ENCODE results near the gene MYH4. TPM values are rescaled to one million over a fixed set of nuclear protein-coding genes. Genes with fewer than 3 reads are reported as not detected.

MYH4 gene
- total RNA-seq, 1 donor from 2014 or later, result not detected

- TF ChIP-seq CTCF (IDR thresholded peaks at IDR 0.05; ENCODE audit: insufficient read depth, low read length, poor library complexity, severe bottlenecking), result no peak
- H3K27me3 ChIP-seq (ENCODE audit: control insufficient read depth, insufficient read depth, low read length), result no peaks in the 10 kb centered on the region
- no peak overlapping the region for H3K4me3 ChIP-seq (ENCODE audit: low read depth, low read length)
- DNase-seq (ENCODE audit: low read depth), result no peak
- no peaks in the 10 kb centered on the region for H3K36me3 ChIP-seq (ENCODE audit: control insufficient read depth, insufficient read depth, low read length)
Observed at GRCh38 chr17:10471858-10472257, 2.5 kb upstream of the MYH4 start.

GRCh38 chr17:10463402-10463801, 6.0 kb downstream of the MYH4 start:
- Histone ChIP-seq H3K27me3 (ENCODE audit: control insufficient read depth, insufficient read depth, low read length) (no peaks in the 10 kb centered on the region), H3K4me3 (ENCODE audit: low read depth, low read length) (no peak overlapping the region), H3K36me3 (ENCODE audit: control insufficient read depth, insufficient read depth, low read length) (no peaks in the 10 kb centered on the region)
- DNase-seq (ENCODE audit: low read depth), result no peak
- TF ChIP-seq CTCF (IDR thresholded peaks at IDR 0.05; ENCODE audit: insufficient read depth, low read length, poor library complexity, severe bottlenecking), result no peak

- TF ChIP-seq CTCF (IDR thresholded peaks at IDR 0.05; ENCODE audit: insufficient read depth, low read length, poor library complexity, severe bottlenecking), result no peak
- no peaks in the 10 kb centered on the region for H3K36me3 ChIP-seq (ENCODE audit: control insufficient read depth, insufficient read depth, low read length)
- DNase-seq (ENCODE audit: low read depth), result no peak
- no peaks in the 10 kb centered on the region for H3K27me3 ChIP-seq (ENCODE audit: control insufficient read depth, insufficient read depth, low read length)
- H3K4me3 ChIP-seq (ENCODE audit: low read depth, low read length), result no peak overlapping the region
Observed at GRCh38 chr17:10460062-10460461, 9.3 kb downstream of the MYH4 start.

- no peaks in the 10 kb centered on the region for H3K27me3 ChIP-seq (ENCODE audit: control insufficient read depth, insufficient read depth, low read length)
- TF ChIP-seq CTCF (IDR thresholded peaks at IDR 0.05; ENCODE audit: insufficient read depth, low read length, poor library complexity, severe bottlenecking), result no peak
- H3K36me3 ChIP-seq (ENCODE audit: control insufficient read depth, insufficient read depth, low read length), result no peaks in the 10 kb centered on the region
- H3K4me3 ChIP-seq (ENCODE audit: low read depth, low read length), result no peak overlapping the region
- no peak for DNase-seq (ENCODE audit: low read depth)
Observed at GRCh38 chr17:10458701-10459100, 10.7 kb downstream of the MYH4 start.

- no peaks in the 10 kb centered on the region for H3K36me3 ChIP-seq (ENCODE audit: control insufficient read depth, insufficient read depth, low read length)
- no peaks in the 10 kb centered on the region for H3K27me3 ChIP-seq (ENCODE audit: control insufficient read depth, insufficient read depth, low read length)
- no peak overlapping the region for H3K4me3 ChIP-seq (ENCODE audit: low read depth, low read length)
- DNase-seq (ENCODE audit: low read depth), result no peak
- TF ChIP-seq CTCF (IDR thresholded peaks at IDR 0.05; ENCODE audit: insufficient read depth, low read length, poor library complexity, severe bottlenecking), result no peak
Observed at GRCh38 chr17:10457952-10458351, 11.4 kb downstream of the MYH4 start.

Measured in kidney epithelial cell (primary cell).